HuH-7 (cell line): ENCODE measurements around the gene RAPGEF4.

Experiments
- DNase-seq: peaks from one replicate; pipeline ENCODE4 v3.0.0; 2011; ENCODE audit warnings: low spot score

Gene RAPGEF4

DNA sequence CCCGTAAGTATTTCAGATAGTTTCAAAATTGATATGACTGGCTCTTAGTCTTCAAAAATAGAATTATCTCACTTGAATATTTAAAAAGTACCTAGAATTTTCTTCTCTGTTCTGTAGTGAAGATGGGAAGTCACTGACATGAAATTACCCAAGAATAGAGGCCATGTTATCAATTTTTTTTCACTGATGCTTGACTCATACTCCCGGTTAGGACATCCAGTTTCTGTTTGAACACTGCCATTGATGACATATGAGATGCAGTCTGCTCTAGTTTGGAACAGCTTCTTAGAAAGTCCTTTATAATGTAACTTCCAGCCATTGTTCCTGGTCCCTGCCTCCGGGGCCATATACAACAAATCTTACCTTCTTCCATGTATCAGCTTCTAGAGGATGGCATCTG lies 366.0 kb downstream of the RAPGEF4 start:
- DNase-seq, result no peak
